Suprapubic skin (tissue), 4 donors: ENCODE results near the gene PCDHGC4.

ENCODE experiments used
- CTCF ChIP-seq, 2 donors: fragments of 200-600 bp in 1 of 2; fragments of 450-650 bp in 1 of 2; sonication (generic) in 1 of 2; IDR thresholded peaks; one replicate each; pipeline ENCODE4 v1.5.1; 2016 to 2019; ENCODE audit warnings: antibody characterized with exemption in 2 of 2, mild to moderate bottlenecking in 1 of 2, moderate library complexity in 1 of 2
- POLR2A ChIP-seq, 2 donors: fragments of 450-650 bp; IDR thresholded peaks; one replicate each; pipeline ENCODE4 v1.6.1; 2017; ENCODE audit warnings: antibody characterized with exemption in 2 of 2, mild to moderate bottlenecking in 2 of 2, moderate library complexity in 2 of 2
- POLR2AphosphoS5 ChIP-seq, 3 donors: sonication (generic); formaldehyde crosslinking; IDR thresholded peaks; one replicate each; pipeline ENCODE4 v1.6.1; 2017; ENCODE audit warnings: antibody characterized with exemption in 3 of 3

GRCh38 chr5:141510160-141510559 is 25.3 kb downstream of the PCDHGC4 start:
- no peak for TF ChIP-seq POLR2A (IDR thresholded peaks at IDR 0.05)
- TF ChIP-seq CTCF (IDR thresholded peaks at IDR 0.05), result no peak
- no peak for TF ChIP-seq POLR2AphosphoS5 (IDR thresholded peaks at IDR 0.05)
